ENCODE results near the gene KIRREL3. TPM values are rescaled to one million over a fixed set of nuclear protein-coding genes. Genes with fewer than 3 reads are reported as not detected.

Gene KIRREL3
- total and polyA plus RNA-seq, 2 experiments from 2014 or later = 16.1 to 35.6 TPM

- TF ChIP-seq EZH2 (IDR thresholded peaks at IDR 0.05; ENCODE audit: insufficient read depth, poor library complexity, severe bottlenecking) (no peak), EZH2phosphoT487 (IDR thresholded peaks at IDR 0.05; ENCODE audit: insufficient read depth, low read depth) (no peak)
- Histone ChIP-seq H3K79me2 (ENCODE audit: insufficient read depth) (peaks cover 32% of the 10 kb centered on the region), H3K4me2 (ENCODE audit: unreplicated experiment) (peak overlapping the region; percentile 94), H3K27ac (no peak overlapping the region), H3F3A (ENCODE audit: insufficient read depth) (peaks cover 14% of the 10 kb centered on the region; the same call in 1 of the 2 replicates), H3K4me3 (peak overlapping the region; percentile 78), H3K9ac (peak overlapping the region; percentile 52), H2AFZ (peak overlapping the region; percentile 92), H3K27me3 (replicated peaks; ENCODE audit: insufficient read depth) (no peaks in the 10 kb centered on the region), H3K9me2 (ENCODE audit: insufficient read depth) (no peaks in the 10 kb centered on the region), H3K4me1 (ENCODE audit: insufficient read depth) (peaks cover 30% of the 10 kb centered on the region), H3K36me3 (ENCODE audit: low read depth) (no peaks in the 10 kb centered on the region), H4K20me1 (ENCODE audit: insufficient read depth) (no peaks in the 10 kb centered on the region), H3K9me3 (ENCODE audit: low read depth) (no peaks in the 10 kb centered on the region)
- in situ Hi-C loops (cut with MboI) = no loop called here
- 0 to 4% methylated on average over 33 to 62 of the region's 62 CpGs for WGBS, 2 experiments (ENCODE audit: low coverage in 1 of 2, low lambda C conversion rate in 2 of 2, missing lambda C conversion rate in 2 of 2)
- peak; percentile 81 for DNase-seq
Measured at GRCh38 chr11:127003260-127003981, 2.9 kb upstream of the KIRREL3 start.

DNA sequence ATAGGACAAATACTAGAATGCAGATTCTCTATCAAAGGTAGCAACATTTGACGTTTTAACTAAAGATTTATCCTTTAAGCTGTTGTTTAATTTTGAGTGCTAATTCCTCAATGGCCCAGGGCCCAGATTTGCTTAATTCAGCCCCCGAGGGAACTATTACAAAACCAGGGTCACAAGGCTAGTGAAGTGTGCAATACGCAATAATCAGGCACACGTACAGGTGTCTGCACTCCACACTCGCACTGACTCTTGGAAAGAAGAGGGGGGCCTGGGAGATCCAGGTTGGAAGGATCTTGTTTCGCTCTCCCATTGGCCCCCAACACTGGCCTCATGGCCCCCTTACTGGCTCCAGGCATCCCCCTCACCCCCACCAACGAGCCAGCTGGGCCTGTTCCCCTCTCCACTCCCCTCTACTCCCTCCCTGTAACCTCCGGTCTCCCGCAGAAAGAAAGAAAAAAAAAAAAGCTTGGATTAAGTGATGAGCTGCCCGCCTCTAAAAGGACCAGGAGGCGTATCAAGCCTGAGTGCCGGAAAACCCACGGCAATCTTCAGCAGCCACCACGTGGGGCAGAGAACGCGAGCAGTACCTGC, 2.2 kb upstream of the KIRREL3 start:
- Histone ChIP-seq H3K4me1 (ENCODE audit: insufficient read depth) (peaks cover 36% of the 10 kb centered on the region), H3K27ac (no peak overlapping the region), H3F3A (ENCODE audit: insufficient read depth) (peaks cover 14% of the 10 kb centered on the region; the same call in 1 of the 2 replicates), H3K4me2 (ENCODE audit: unreplicated experiment) (peak overlapping the region; percentile 94), H3K4me3 (peak overlapping the region; percentile 78), H3K9ac (peak overlapping the region; percentile 52), H3K9me2 (ENCODE audit: insufficient read depth) (no peaks in the 10 kb centered on the region), H2AFZ (peak overlapping the region; percentile 92), H3K9me3 (ENCODE audit: low read depth) (no peaks in the 10 kb centered on the region), H3K36me3 (ENCODE audit: low read depth) (no peaks in the 10 kb centered on the region), H3K79me2 (ENCODE audit: insufficient read depth) (peaks cover 38% of the 10 kb centered on the region), H4K20me1 (ENCODE audit: insufficient read depth) (no peaks in the 10 kb centered on the region), H3K27me3 (replicated peaks; ENCODE audit: insufficient read depth) (no peaks in the 10 kb centered on the region)
- in situ Hi-C loops (cut with MboI) = no loop called here
- DNase-seq = peak; percentile 14
- no peak for TF ChIP-seq EZH2phosphoT487 (IDR thresholded peaks at IDR 0.05; ENCODE audit: insufficient read depth, low read depth)
- TF ChIP-seq EZH2 (IDR thresholded peaks at IDR 0.05; ENCODE audit: insufficient read depth, poor library complexity, severe bottlenecking) = no peak
- WGBS, 2 experiments (ENCODE audit: low coverage in 1 of 2, low lambda C conversion rate in 2 of 2, missing lambda C conversion rate in 2 of 2) = 19 to 20% methylated on average over 15 to 16 of the region's 16 CpGs

DNA sequence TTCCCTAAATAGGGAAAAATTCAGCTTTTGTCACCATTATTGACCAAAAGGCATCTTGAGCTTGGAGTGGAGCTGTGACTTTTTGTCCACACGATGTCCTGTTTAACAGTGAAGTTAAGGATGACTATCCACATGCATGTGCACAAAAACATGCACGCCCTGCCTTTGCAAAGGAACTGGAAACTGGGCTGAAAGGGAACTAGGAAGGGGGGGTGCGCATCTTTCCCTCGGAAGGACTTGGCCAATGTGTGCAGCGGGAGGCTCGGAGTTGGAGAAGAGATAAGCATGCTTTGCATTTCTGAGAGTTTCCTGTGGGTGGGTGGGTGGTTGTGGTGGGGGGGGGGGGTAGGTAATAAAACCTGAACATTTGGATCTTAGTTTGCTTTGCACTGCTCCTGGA, 411 bp upstream of the KIRREL3 start:
- no peaks in the 10 kb centered on the region for H3K36me3 ChIP-seq (ENCODE audit: low read depth)
- 0 to 2% methylated on average over 6 of the region's 6 CpGs for whole genome bisulfite sequencing, 2 experiments (ENCODE audit: low coverage in 1 of 2, low lambda C conversion rate in 2 of 2, missing lambda C conversion rate in 2 of 2)
- peak overlapping the region; percentile 82 for H3K9ac ChIP-seq
- H3K4me1 ChIP-seq (ENCODE audit: insufficient read depth) = peaks cover 48% of the 10 kb centered on the region
- no peaks in the 10 kb centered on the region for H3K9me3 ChIP-seq (ENCODE audit: low read depth)
- no peaks in the 10 kb centered on the region for H3K27me3 ChIP-seq (replicated peaks; ENCODE audit: insufficient read depth)
- TF ChIP-seq EZH2phosphoT487 (IDR thresholded peaks at IDR 0.05; ENCODE audit: insufficient read depth, low read depth) (no peak), EZH2 (IDR thresholded peaks at IDR 0.05; ENCODE audit: insufficient read depth, poor library complexity, severe bottlenecking) (no peak)
- H3K4me2 ChIP-seq (ENCODE audit: unreplicated experiment) = peak overlapping the region; percentile 85
- peak overlapping the region; percentile 77 for H2AFZ ChIP-seq
- peak; percentile 60 for DNase-seq
- H3K9me2 ChIP-seq (ENCODE audit: insufficient read depth) = no peaks in the 10 kb centered on the region
- H4K20me1 ChIP-seq (ENCODE audit: insufficient read depth) = no peaks in the 10 kb centered on the region
- H3K4me3 ChIP-seq = peak overlapping the region; percentile 90
- H3K27ac ChIP-seq = peak overlapping the region; percentile 25; the same call in 1 of the 2 replicates
- in situ Hi-C loops (cut with MboI) = no loop called here
- H3F3A ChIP-seq (ENCODE audit: insufficient read depth) = peaks cover 10% of the 10 kb centered on the region; the same call in 1 of the 2 replicates
- peaks cover 56% of the 10 kb centered on the region for H3K79me2 ChIP-seq (ENCODE audit: insufficient read depth)

DNA sequence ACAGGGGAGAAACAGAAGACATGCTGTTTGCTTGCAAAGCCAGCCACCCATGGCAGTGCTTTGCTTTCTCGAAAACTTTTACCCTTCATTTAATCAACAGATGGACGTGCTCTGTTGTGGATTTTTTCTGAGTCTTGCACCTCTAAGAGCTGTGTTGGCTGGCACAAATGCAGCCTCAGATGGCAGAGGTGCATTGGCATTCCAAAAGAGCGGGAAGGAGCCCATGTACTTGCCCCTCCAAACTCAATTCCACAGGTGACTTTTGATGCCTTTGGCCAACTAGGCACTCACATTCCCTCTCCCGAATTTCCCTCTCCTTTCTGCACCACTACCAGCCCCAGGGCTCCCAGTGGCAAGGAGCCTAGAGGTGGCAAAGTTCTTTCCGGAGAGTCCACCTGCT, 1.2 kb downstream of the KIRREL3 start:
- Histone ChIP-seq H3K9me3 (ENCODE audit: low read depth) (no peaks in the 10 kb centered on the region), H3K4me3 (peak overlapping the region; percentile 90), H3K9ac (peak overlapping the region; percentile 82), H3K36me3 (ENCODE audit: low read depth) (no peaks in the 10 kb centered on the region), H3K9me2 (ENCODE audit: insufficient read depth) (no peaks in the 10 kb centered on the region), H3K4me2 (ENCODE audit: unreplicated experiment) (peak overlapping the region; percentile 85), H3K27ac (no peak overlapping the region), H2AFZ (no peak overlapping the region), H3K27me3 (replicated peaks; ENCODE audit: insufficient read depth) (no peaks in the 10 kb centered on the region), H3K79me2 (ENCODE audit: insufficient read depth) (peaks cover 72% of the 10 kb centered on the region), H3F3A (ENCODE audit: insufficient read depth) (peaks cover 14% of the 10 kb centered on the region), H3K4me1 (ENCODE audit: insufficient read depth) (peaks cover 60% of the 10 kb centered on the region), H4K20me1 (ENCODE audit: insufficient read depth) (no peaks in the 10 kb centered on the region)
- WGBS, 2 experiments (ENCODE audit: low coverage in 1 of 2, low lambda C conversion rate in 2 of 2, missing lambda C conversion rate in 2 of 2) = 45 to 52% methylated on average over 5 of the region's 5 CpGs
- in situ Hi-C loops (cut with MboI) = no loop called here
- TF ChIP-seq EZH2 (IDR thresholded peaks at IDR 0.05; ENCODE audit: insufficient read depth, poor library complexity, severe bottlenecking) (no peak), EZH2phosphoT487 (IDR thresholded peaks at IDR 0.05; ENCODE audit: insufficient read depth, low read depth) (no peak)
- no peak for DNase-seq
